HepG2 (cell line): ENCODE data around the gene GPS1. TPM values are rescaled to one million over a fixed set of nuclear protein-coding genes. Genes with fewer than 3 reads are reported as not detected.

Source experiments
- CREB1 ChIP-seq, 2 experiments: fragments of 450-650 bp in 1 of 2; IDR thresholded peaks; 2 replicates each; pipeline ENCODE4 v1.6.1; 2016 to 2017; ENCODE audit warnings: control low read depth in 1 of 2, mild to moderate bottlenecking in 1 of 2, missing compliant biosample characterization in 1 of 2, missing genetic modification characterization in 1 of 2
- CREB3 ChIP-seq: sonication (generic); formaldehyde crosslinking; IDR thresholded peaks from 2 replicates; pipeline ENCODE4 v1.5.0; 2020; ENCODE audit warnings: missing genetic modification reagents
- HDAC2 ChIP-seq: sonication (generic); formaldehyde crosslinking; IDR thresholded peaks from 2 replicates; pipeline ENCODE4 v1.4.0; 2020; ENCODE audit warnings: missing genetic modification reagents
- HES4 ChIP-seq: sonication (generic); formaldehyde crosslinking; IDR thresholded peaks from 2 replicates; pipeline ENCODE4 v1.9.0; 2021; ENCODE audit warnings: mild to moderate bottlenecking, missing genetic modification reagents, borderline replicate concordance
- IRF2 ChIP-seq: IDR thresholded peaks from 2 replicates; pipeline ENCODE4 v1.6.1; 2018; ENCODE audit warnings: missing genetic modification reagents, missing compliant biosample characterization
- ISL2 ChIP-seq: sonication (generic); formaldehyde crosslinking; IDR thresholded peaks from 2 replicates; pipeline ENCODE4 v1.5.0; 2020; ENCODE audit warnings: missing genetic modification reagents
- RAD51 ChIP-seq: fragments of 450-650 bp; IDR thresholded peaks from 2 replicates; pipeline ENCODE4 v1.6.1; 2016; ENCODE audit warnings: borderline replicate concordance
- RBM39 ChIP-seq: fragments of 200-400 bp; formaldehyde crosslinking; IDR thresholded peaks from one replicate; pipeline ENCODE4 v1.6.1; 2018; ENCODE audit warnings: antibody characterized with exemption, mild to moderate bottlenecking, low read depth, low read length; ENCODE audit not compliant: poor library complexity, severe bottlenecking
- RFXANK ChIP-seq: IDR thresholded peaks from 2 replicates; pipeline ENCODE4 v1.6.1; 2016
- RXRA ChIP-seq: sonication (generic); formaldehyde crosslinking; IDR thresholded peaks from 2 replicates; pipeline ENCODE4 v1.5.1; 2020; ENCODE audit warnings: missing genetic modification reagents
- SRY ChIP-seq: sonication (generic); formaldehyde crosslinking; IDR thresholded peaks from 2 replicates; pipeline ENCODE4 v1.8.0; 2022; ENCODE audit warnings: mild to moderate bottlenecking, missing genetic modification reagents
- TAF15 ChIP-seq: fragments of 200-400 bp; formaldehyde crosslinking; IDR thresholded peaks from one replicate; pipeline ENCODE4 v1.6.1; 2018; ENCODE audit warnings: mild to moderate bottlenecking, low read depth, low read length; ENCODE audit not compliant: poor library complexity, severe bottlenecking
- TFDP2 ChIP-seq: sonication (generic); formaldehyde crosslinking; IDR thresholded peaks from 2 replicates; pipeline ENCODE4 v1.4.0; 2020; ENCODE audit warnings: missing genetic modification reagents
- TP53 ChIP-seq: sonication (generic); formaldehyde crosslinking; conservative IDR thresholded peaks from 2 replicates; pipeline ENCODE4 v1.4.0; 2020; ENCODE audit warnings: missing genetic modification reagents
- ZC3H13 ChIP-seq: sonication (generic); formaldehyde crosslinking; IDR thresholded peaks from 2 replicates; pipeline ENCODE4 v1.8.1; 2023; ENCODE audit warnings: mild to moderate bottlenecking, missing genetic modification reagents, moderate library complexity
- ZKSCAN1 ChIP-seq: fragments of 150-350 bp; IDR thresholded peaks from 2 replicates; pipeline ENCODE4 v1.6.1; 2014; ENCODE audit warnings: low read length
- ZNF143 ChIP-seq: sonication (generic); formaldehyde crosslinking; IDR thresholded peaks from 2 replicates; pipeline ENCODE4 v1.4.0; 2020; ENCODE audit warnings: missing genetic modification reagents
- ZNF350 ChIP-seq: sonication (generic); formaldehyde crosslinking; IDR thresholded peaks from 2 replicates; pipeline ENCODE4 v1.4.0; 2020; ENCODE audit warnings: mild to moderate bottlenecking, low read depth, missing genetic modification reagents, borderline replicate concordance
- ZNF354B ChIP-seq: sonication (generic); formaldehyde crosslinking; IDR thresholded peaks from 2 replicates; pipeline ENCODE4 v1.8.0; 2022; ENCODE audit warnings: mild to moderate bottlenecking, missing genetic modification reagents
- ZNF441 ChIP-seq: sonication (generic); formaldehyde crosslinking; IDR thresholded peaks from 2 replicates; pipeline ENCODE4 v1.7.0; 2021; ENCODE audit warnings: missing genetic modification reagents, borderline replicate concordance
- ZNF468 ChIP-seq: sonication (generic); formaldehyde crosslinking; IDR thresholded peaks from 2 replicates; pipeline ENCODE4 v1.8.0; 2022; ENCODE audit warnings: mild to moderate bottlenecking, moderate library complexity, missing genetic modification reagents
- ZNF550 ChIP-seq: sonication (generic); formaldehyde crosslinking; IDR thresholded peaks from 2 replicates; pipeline ENCODE4 v1.4.0; 2020; ENCODE audit warnings: mild to moderate bottlenecking, missing genetic modification reagents, borderline replicate concordance
- ZNF598 ChIP-seq: sonication (generic); formaldehyde crosslinking; IDR thresholded peaks from 2 replicates; pipeline ENCODE4 v1.5.1; 2020; ENCODE audit warnings: mild to moderate bottlenecking, missing genetic modification reagents, borderline replicate concordance
- ZNF619 ChIP-seq: sonication (generic); formaldehyde crosslinking; IDR thresholded peaks from 2 replicates; pipeline ENCODE4 v1.4.0; 2020; ENCODE audit warnings: mild to moderate bottlenecking, missing genetic modification reagents
- ZNF792 ChIP-seq: IDR thresholded peaks from 2 replicates; pipeline ENCODE4 v1.6.1; 2016
- ZNF83 ChIP-seq: sonication (generic); formaldehyde crosslinking; IDR thresholded peaks from 2 replicates; pipeline ENCODE4 v1.4.0; 2020; ENCODE audit warnings: missing genetic modification reagents, mild to moderate bottlenecking, borderline replicate concordance
- ZSCAN21 ChIP-seq: sonication (generic); formaldehyde crosslinking; IDR thresholded peaks from 2 replicates; pipeline ENCODE4 v1.8.0; 2022; ENCODE audit warnings: mild to moderate bottlenecking, missing genetic modification reagents, moderate library complexity, borderline replicate concordance
- polyA plus RNA-seq, 8 experiments: library from polyadenylated mRNA; depleted of rRNA in 3 of 8; stranded (reverse) in 7 of 8; unstranded in 1 of 8; fragments of >200 nt; fragmentation: Illumina TruSeq in 4 of 8; extraction: Trizol in 4 of 8; gene quantifications; 2 replicates each; pipeline versions ENCODE4 v1.2.1 to v1.2.3, GENCODE V29; 2011 to 2016; ENCODE audit warnings: low read depth in 4 of 8, missing spikeins in 1 of 8, mixed read lengths in 1 of 8; ENCODE audit not compliant: insufficient read depth in 1 of 8
- total RNA-seq, 5 experiments: library from RNA; depleted of rRNA; stranded (reverse); fragments of >200 nt; fragmentation: Illumina TruSeq; extraction: Trizol; gene quantifications; 2 replicates each; pipeline ENCODE4 v1.2.3, GENCODE V29; 2016; ENCODE audit warnings: low read depth in 1 of 5
- TF ChIP-seq, protein P1 (sequence below): sonication (generic); formaldehyde crosslinking; IDR thresholded peaks from 2 replicates; pipeline ENCODE4 v1.8.1; 2023; ENCODE audit warnings: mild to moderate bottlenecking, moderate library complexity, missing genetic modification reagents
- TF ChIP-seq, protein P2 (sequence below): sonication (generic); formaldehyde crosslinking; IDR thresholded peaks from 2 replicates; pipeline ENCODE4 v1.4.0; 2020; ENCODE audit warnings: mild to moderate bottlenecking, missing genetic modification reagents

GPS1 gene
- total and polyA plus RNA-seq, 2 of the 13 experiments (the other 11 are each of a cell fraction or from before 2014, with no cell fraction given) = 124 to 128 TPM

- TF ChIP-seq ZNF619 (CRISPR knock-in tag) (no peak), TFDP2 (no peak), ZKSCAN1 (no peak), ZNF441 (peak; percentile 91), ZNF550 (no peak), TP53 (CRISPR knock-in tag) (no peak), CREB3 (CRISPR knock-in tag) (no peak), SRY (CRISPR knock-in tag) (no peak), RAD51 (no peak), ZNF143 (no peak), TAF15 (peak; percentile 86), RXRA (CRISPR knock-in tag) (no peak), RBM39 (no peak), ZNF350 (CRISPR knock-in tag) (no peak), ZSCAN21 (CRISPR knock-in tag) (peak; percentile 61; the same call in 1 of the 2 replicates), CREB1 (IDR thresholded peaks at IDR 0.05) (no peak), CREB1 (CRISPR knock-in tag; IDR thresholded peaks at IDR 0.05) (no peak), IRF2 (no peak), HDAC2 (CRISPR knock-in tag) (no peak), ISL2 (CRISPR knock-in tag) (no peak), ZNF468 (CRISPR knock-in tag) (no peak), ZNF354B (CRISPR knock-in tag) (no peak; the same call in 1 of the 2 replicates), ZNF792 (CRISPR knock-in tag) (no peak), ZC3H13 (CRISPR knock-in tag) (no peak; the same call in 1 of the 2 replicates), ZNF598 (CRISPR knock-in tag) (no peak), RFXANK (CRISPR knock-in tag) (no peak), ZNF83 (no peak), HES4 (CRISPR knock-in tag) (no peak)
- TF ChIP-seq, protein P1, sequence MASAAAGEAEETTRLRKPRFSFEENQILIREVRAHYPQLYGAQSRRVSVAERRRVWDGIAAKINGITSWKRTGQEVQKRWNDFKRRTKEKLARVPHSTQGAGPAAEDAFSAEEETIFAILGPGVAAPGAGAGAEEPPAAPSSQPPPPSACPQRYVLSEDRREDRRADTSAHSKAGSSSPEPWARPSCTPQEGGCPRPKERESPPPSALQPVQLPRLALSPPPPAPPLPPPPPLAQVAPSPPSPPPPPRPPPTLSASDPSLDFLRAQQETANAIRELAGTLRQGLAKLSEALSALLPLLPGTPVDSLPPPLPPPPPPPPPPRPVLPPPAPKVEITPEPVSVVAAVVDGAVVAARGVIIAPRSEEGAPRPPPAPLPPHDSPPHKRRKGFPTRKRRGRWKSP (CRISPR knock-in tag) = no peak
- TF ChIP-seq, protein P2, sequence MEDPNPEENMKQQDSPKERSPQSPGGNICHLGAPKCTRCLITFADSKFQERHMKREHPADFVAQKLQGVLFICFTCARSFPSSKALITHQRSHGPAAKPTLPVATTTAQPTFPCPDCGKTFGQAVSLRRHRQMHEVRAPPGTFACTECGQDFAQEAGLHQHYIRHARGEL = no peak
These were observed 24.5 kb downstream of the GPS1 start (continued) for GRCh38 chr17:82076018-82076784.
